Keratinocyte (primary cell): Measurements from ENCODE around the gene ARHGAP10.

Experiments used
- CTCF ChIP-seq, 3 experiments: IDR thresholded peaks in 1 of 3; conservative IDR thresholded peaks in 1 of 3; optimal IDR thresholded peaks in 1 of 3; 2 replicates in 2 of 3; 3 replicates in 1 of 3; pipeline versions ENCODE3 to v1.5.1; 2011; ENCODE audit warnings: low read length in 3 of 3, mild to moderate bottlenecking in 3 of 3, moderate library complexity in 2 of 3, control low read depth in 1 of 3, inconsistent platforms in 1 of 3; ENCODE audit not compliant: insufficient read depth in 2 of 3; ENCODE audit errors: extremely low read depth in 1 of 3
- EZH2 ChIP-seq: IDR thresholded peaks from one replicate; pipeline ENCODE4 v1.6.1; 2012; ENCODE audit warnings: inconsistent platforms, mild to moderate bottlenecking, low read length, moderate library complexity

GRCh38 chr4:148095346-148095923 is 363.5 kb downstream of the ARHGAP10 start:
- TF ChIP-seq EZH2 (no peak), CTCF (optimal IDR thresholded peaks at IDR 0.05 in 1 of 3, IDR thresholded peaks at IDR 0.05 in 1 of 3, conservative IDR thresholded peaks at IDR 0.05 in 1 of 3; ENCODE audit: extremely low read depth in 1 of 3, insufficient read depth in 2 of 3, low read length in 3 of 3) (no peak)
